ENCODE measurements around the gene MNS1.
"Not testable (repeated sequence)": the region's sequence is repeated elsewhere in the genome, so short reads cannot be mapped to it uniquely, and the experiment has no call there.

GRCh38 chr15:56413114-56413733, 51.7 kb downstream of the MNS1 start:
- not testable (repeated sequence) for TF ChIP-seq POLR2AphosphoS5, CTCF (IDR thresholded peaks at IDR 0.05)
